GM12878 (cell line): ENCODE results near the gene PACS1. TPM values are rescaled to one million over a fixed set of nuclear protein-coding genes. Genes with fewer than 3 reads are reported as not detected.

Experiments used
- ATF3 ChIP-seq: IDR thresholded peaks from 2 replicates; pipeline ENCODE4 v1.6.1; 2011; ENCODE audit warnings: low read depth, mild to moderate bottlenecking, low read length, moderate library complexity, borderline replicate concordance; ENCODE audit errors: extremely low read depth
- BMI1 ChIP-seq: fragments of 450-650 bp; IDR thresholded peaks from 2 replicates; pipeline ENCODE4 v1.6.1; 2016; ENCODE audit warnings: mild to moderate bottlenecking, moderate library complexity, borderline replicate concordance
- CHD1 ChIP-seq: IDR thresholded peaks from 2 replicates; pipeline ENCODE4 v1.6.1; 2012; ENCODE audit warnings: low read depth, low read length, improper control_type of control experiment
- GATAD2B ChIP-seq: fragments of 450-650 bp; conservative IDR thresholded peaks from 2 replicates; pipeline ENCODE4 v1.6.1; 2017; ENCODE audit warnings: low read depth, mild to moderate bottlenecking, moderate library complexity
- IKZF2 ChIP-seq, 2 experiments: fragments of 450-650 bp; IDR thresholded peaks; 2 replicates each; pipeline ENCODE4 v1.6.1; 2017; ENCODE audit warnings: mild to moderate bottlenecking in 2 of 2, moderate library complexity in 2 of 2
- IRF4 ChIP-seq: IDR thresholded peaks from 2 replicates; pipeline ENCODE4 v1.6.1; 2011; ENCODE audit warnings: low read depth, low read length
- KDM1A ChIP-seq: fragments of 200-600 bp; sonication (generic); IDR thresholded peaks from 2 replicates; pipeline ENCODE4 v1.6.1; 2016; ENCODE audit warnings: borderline replicate concordance
- MEF2B ChIP-seq: fragments of 450-650 bp; IDR thresholded peaks from 2 replicates; pipeline ENCODE4 v1.6.1; 2018; ENCODE audit warnings: mild to moderate bottlenecking, moderate library complexity; ENCODE audit not compliant: partially characterized antibody, poor library complexity, severe bottlenecking
- MTA3 ChIP-seq: IDR thresholded peaks from 2 replicates; pipeline ENCODE4 v1.6.1; 2012; ENCODE audit warnings: low read length, inconsistent platforms, borderline replicate concordance
- MYC ChIP-seq: IDR thresholded peaks from 2 replicates; pipeline ENCODE4 v1.6.1; 2011; ENCODE audit warnings: mild to moderate bottlenecking, low read length, moderate library complexity, inconsistent platforms; ENCODE audit not compliant: insufficient read depth, insufficient replicate concordance, insufficient read length, severe bottlenecking
- NBN ChIP-seq: fragments of 450-650 bp; IDR thresholded peaks from 2 replicates; pipeline ENCODE4 v1.6.1; 2016
- NR2C2 ChIP-seq: IDR thresholded peaks from 2 replicates; pipeline ENCODE4 v1.6.1; 2011; ENCODE audit warnings: borderline replicate concordance, low read depth; ENCODE audit not compliant: control insufficient read depth, insufficient read length
- NR2F1 ChIP-seq: fragments of 450-650 bp; conservative IDR thresholded peaks from 2 replicates; pipeline ENCODE4 v1.6.1; 2017; ENCODE audit warnings: mild to moderate bottlenecking
- PAX5 ChIP-seq: IDR thresholded peaks from 2 replicates; pipeline ENCODE4 v1.6.1; 2011; ENCODE audit warnings: low read depth, low read length, borderline replicate concordance
- POLR2AphosphoS2 ChIP-seq: IDR thresholded peaks from 2 replicates; pipeline ENCODE4 v1.6.1; 2011; ENCODE audit warnings: low read depth, mild to moderate bottlenecking, low read length, improper control_type of control experiment, moderate library complexity
- SIN3A ChIP-seq: IDR thresholded peaks from 2 replicates; pipeline ENCODE4 v1.6.1; 2012; ENCODE audit warnings: low read depth, low read length, improper control_type of control experiment
- SIX5 ChIP-seq: IDR thresholded peaks from 2 replicates; pipeline ENCODE4 v1.6.1; 2011; ENCODE audit warnings: mild to moderate bottlenecking, low read depth, low read length, moderate library complexity; ENCODE audit not compliant: severe bottlenecking
- SMARCA5 ChIP-seq: fragments of 450-650 bp; IDR thresholded peaks from 2 replicates; pipeline ENCODE4 v1.6.1; 2017; ENCODE audit warnings: mild to moderate bottlenecking
- SRF ChIP-seq, 2 experiments: IDR thresholded peaks; 2 replicates each; pipeline ENCODE4 v1.6.1; 2011; ENCODE audit warnings: low read depth in 2 of 2, low read length in 2 of 2, mild to moderate bottlenecking in 1 of 2, moderate library complexity in 1 of 2
- TCF12 ChIP-seq: IDR thresholded peaks from 2 replicates; pipeline ENCODE4 v1.6.1; 2011; ENCODE audit warnings: low read depth, mild to moderate bottlenecking, low read length
- ZNF207 ChIP-seq: fragments of 450-650 bp; IDR thresholded peaks from 2 replicates; pipeline ENCODE4 v1.6.1; 2014; ENCODE audit warnings: antibody characterized with exemption, mild to moderate bottlenecking, borderline replicate concordance
- ZZZ3 ChIP-seq: IDR thresholded peaks from 2 replicates; pipeline ENCODE4 v1.6.1; 2011; ENCODE audit warnings: low read depth; ENCODE audit not compliant: control insufficient read depth, insufficient read length
- polyA plus RNA-seq, 11 experiments: library from polyadenylated mRNA; depleted of rRNA in 4 of 11; unstranded in 6 of 11; stranded (reverse) in 5 of 11; fragments of >200 nt; fragmentation: Nextera tagmentation in 4 of 11; fragmentation: Illumina TruSeq in 1 of 11; extraction: Ambion mirVana in 4 of 11; extraction: Trizol in 1 of 11; gene quantifications; 1 replicate in 1 of 11; 2 replicates in 10 of 11; pipeline versions ENCODE4 v1.2.1 to v1.2.3, GENCODE V29; 2011 to 2016; ENCODE audit warnings: inconsistent platforms in 2 of 11, missing spikeins in 2 of 11, low read depth in 1 of 11
- total RNA-seq, 4 experiments: library from RNA; depleted of rRNA in 3 of 4; stranded (reverse); fragments of >200 nt in 3 of 4; fragmentation: Illumina TruSeq in 1 of 4; extraction: Trizol in 1 of 4; gene quantifications; 2 replicates each; pipeline versions ENCODE4 v1.2.1 to v1.2.3, GENCODE V29; 2013 to 2021
- TF ChIP-seq, protein P1 (sequence below): fragments of 450-650 bp; IDR thresholded peaks from 2 replicates; pipeline ENCODE4 v1.6.1; 2014; ENCODE audit warnings: mild to moderate bottlenecking
- TF ChIP-seq, protein P2 (sequence below): IDR thresholded peaks from 2 replicates; pipeline ENCODE4 v1.6.1; 2011; ENCODE audit warnings: mild to moderate bottlenecking, low read depth, low read length, moderate library complexity; ENCODE audit not compliant: insufficient replicate concordance
- TF ChIP-seq, protein P3 (sequence below): IDR thresholded peaks from 2 replicates; pipeline ENCODE4 v1.6.1; 2011; ENCODE audit warnings: borderline replicate concordance, low read depth, mild to moderate bottlenecking, moderate library complexity, mixed read lengths, low read length; ENCODE audit not compliant: insufficient read depth; ENCODE audit errors: extremely low read length

The PACS1 gene
- total and polyA plus RNA-seq, 10 of the 15 experiments (the other 5 are each of a cell fraction or from before 2014, with no cell fraction given): 1.1 to 74.3 (median 17.9) TPM

DNA sequence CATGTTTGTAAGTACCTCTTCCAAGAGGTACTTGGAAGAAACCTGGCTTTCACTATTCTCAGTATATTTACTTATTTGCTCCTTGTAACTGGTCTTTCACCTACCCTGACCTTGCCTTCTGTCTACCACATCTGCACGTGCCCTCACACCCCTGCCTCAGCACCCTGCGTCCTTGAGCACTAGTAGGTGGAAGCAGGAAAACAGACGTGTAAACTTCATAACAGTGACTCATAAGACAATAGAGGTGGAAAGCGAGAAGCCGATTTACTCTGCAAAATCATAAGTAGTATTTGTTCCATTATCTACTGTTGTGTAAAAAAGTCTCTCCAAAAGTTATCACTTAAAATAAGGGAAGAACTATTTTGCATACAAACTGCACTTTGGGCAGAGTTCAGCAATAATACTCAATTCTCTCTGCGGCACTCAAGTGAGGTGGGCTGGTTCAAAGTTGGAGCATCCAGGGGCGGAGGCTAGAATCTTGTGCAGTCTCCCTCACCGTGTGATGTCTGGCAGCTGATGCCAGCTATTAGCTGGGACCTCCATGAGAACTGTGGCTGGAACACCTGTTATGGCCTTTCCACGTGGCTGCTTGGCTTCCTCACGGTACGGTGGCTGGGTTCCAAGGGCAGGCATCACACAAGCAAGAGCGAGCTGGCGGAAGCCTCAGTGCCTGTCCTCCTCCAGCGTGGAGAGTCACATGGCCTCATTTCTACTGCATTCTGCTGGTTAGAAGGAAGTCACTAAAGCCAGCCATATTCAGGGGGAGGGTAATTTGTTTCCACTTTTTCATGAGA is 30.4 kb downstream of the PACS1 start (continued):
- TF ChIP-seq MTA3 (no peak), KDM1A (no peak), MEF2B (no peak), NBN (0 out of 2 replicates have a peak, but pooled peaks have one; percentile 21), IRF4 (no peak), SIN3A (0 out of 2 replicates have a peak, but pooled peaks have one; percentile 39), ATF3 (peak; percentile 30; the same call in 1 of the 2 replicates), CHD1 (no peak), SRF (IDR thresholded peaks at IDR 0.05; ENCODE audit: low read depth in 2 of 2, low read length in 2 of 2) (no peak), BMI1 (no peak), IKZF2 (IDR thresholded peaks at IDR 0.05) (0 out of 4 replicates have a peak, but pooled peaks have one; percentile 10 to 20), TCF12 (0 out of 2 replicates have a peak, but pooled peaks have one; percentile 14), MYC (peak; percentile 81), SMARCA5 (no peak), GATAD2B (no peak), ZNF207 (no peak), PAX5 (peak; percentile 43; the same call in 1 of the 2 replicates), SIX5 (no peak), NR2C2 (no peak), POLR2AphosphoS2 (no peak), ZZZ3 (no peak), NR2F1 (no peak)
- TF ChIP-seq, protein P1, sequence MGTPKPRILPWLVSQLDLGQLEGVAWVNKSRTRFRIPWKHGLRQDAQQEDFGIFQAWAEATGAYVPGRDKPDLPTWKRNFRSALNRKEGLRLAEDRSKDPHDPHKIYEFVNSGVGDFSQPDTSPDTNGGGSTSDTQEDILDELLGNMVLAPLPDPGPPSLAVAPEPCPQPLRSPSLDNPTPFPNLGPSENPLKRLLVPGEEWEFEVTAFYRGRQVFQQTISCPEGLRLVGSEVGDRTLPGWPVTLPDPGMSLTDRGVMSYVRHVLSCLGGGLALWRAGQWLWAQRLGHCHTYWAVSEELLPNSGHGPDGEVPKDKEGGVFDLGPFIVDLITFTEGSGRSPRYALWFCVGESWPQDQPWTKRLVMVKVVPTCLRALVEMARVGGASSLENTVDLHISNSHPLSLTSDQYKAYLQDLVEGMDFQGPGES: no peak
- TF ChIP-seq, protein P2, sequence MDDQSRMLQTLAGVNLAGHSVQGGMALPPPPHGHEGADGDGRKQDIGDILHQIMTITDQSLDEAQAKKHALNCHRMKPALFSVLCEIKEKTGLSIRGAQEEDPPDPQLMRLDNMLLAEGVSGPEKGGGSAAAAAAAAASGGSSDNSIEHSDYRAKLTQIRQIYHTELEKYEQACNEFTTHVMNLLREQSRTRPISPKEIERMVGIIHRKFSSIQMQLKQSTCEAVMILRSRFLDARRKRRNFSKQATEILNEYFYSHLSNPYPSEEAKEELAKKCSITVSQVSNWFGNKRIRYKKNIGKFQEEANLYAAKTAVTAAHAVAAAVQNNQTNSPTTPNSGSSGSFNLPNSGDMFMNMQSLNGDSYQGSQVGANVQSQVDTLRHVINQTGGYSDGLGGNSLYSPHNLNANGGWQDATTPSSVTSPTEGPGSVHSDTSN: no peak
- TF ChIP-seq, protein P3, sequence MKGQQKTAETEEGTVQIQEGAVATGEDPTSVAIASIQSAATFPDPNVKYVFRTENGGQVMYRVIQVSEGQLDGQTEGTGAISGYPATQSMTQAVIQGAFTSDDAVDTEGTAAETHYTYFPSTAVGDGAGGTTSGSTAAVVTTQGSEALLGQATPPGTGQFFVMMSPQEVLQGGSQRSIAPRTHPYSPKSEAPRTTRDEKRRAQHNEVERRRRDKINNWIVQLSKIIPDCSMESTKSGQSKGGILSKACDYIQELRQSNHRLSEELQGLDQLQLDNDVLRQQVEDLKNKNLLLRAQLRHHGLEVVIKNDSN: peak; percentile 75
